PC-3 (cell line): Measurements from ENCODE around the gene WNT7B. TPM values are rescaled to one million over a fixed set of nuclear protein-coding genes. Genes with fewer than 3 reads are reported as not detected.

Experiments used
- ATAC-seq: fragments of 200-7000 bp; cut with Tn5 transposase; 2 replicates; pipeline ENCODE4 v1.9.1; 2020; ENCODE audit warnings: mild to moderate bottlenecking, moderate library complexity
- BruUV-seq: library from RNA; stranded (reverse); fragments of 400-500 nt; replicated peaks from 2 replicates; lab custom pipeline; 2021; lab: Mats Ljungman, UMichigan
- CTCF ChIA-PET: fragments of 300-600 bp; sonication (Branson Sonifier 250); formaldehyde crosslinking; loops from one replicate; lab custom pipeline; 2022; ENCODE audit warnings: antibody characterized with exemption; lab: Charles Lee
- POLR2A ChIA-PET: fragments of 300-600 bp; sonication (Branson Sonifier 250); formaldehyde crosslinking; loops from one replicate; lab custom pipeline; 2022; ENCODE audit warnings: antibody characterized with exemption; ENCODE audit not compliant: unreplicated experiment; lab: Charles Lee
- DNase-seq: peaks from one replicate; pipeline ENCODE4 v3.0.0-alpha.2; 2015
- H2AFZ ChIP-seq: fragments of 300-600 bp; sonication (generic); 2 replicates; pipeline ENCODE4 v1.6.0; 2016; ENCODE audit warnings: antibody characterized with exemption, low read length
- H3F3A ChIP-seq: fragments of 300-600 bp; sonication (generic); one replicate; pipeline ENCODE4 v1.6.0; 2017; ENCODE audit warnings: antibody characterized with exemption, low read length, control low read depth, mild to moderate bottlenecking; ENCODE audit not compliant: unreplicated experiment
- H3K27ac ChIP-seq: fragments of 300-600 bp; sonication (generic); 2 replicates; pipeline ENCODE4 v1.5.1; 2016; ENCODE audit warnings: mild to moderate bottlenecking, low read length
- H3K27me3 ChIP-seq: fragments of 300-600 bp; sonication (generic); 2 replicates; pipeline ENCODE4 v1.6.1; 2016; ENCODE audit warnings: low read length, mixed read lengths
- H3K36me3 ChIP-seq: fragments of 300-600 bp; sonication (generic); 2 replicates; pipeline ENCODE4 v1.6.1; 2016; ENCODE audit warnings: low read depth, mixed run types, low read length, mixed read lengths
- H3K4me1 ChIP-seq: fragments of 300-600 bp; sonication (generic); 2 replicates; pipeline ENCODE4 v1.5.1; 2016; ENCODE audit warnings: low read length; ENCODE audit not compliant: insufficient read depth
- H3K4me2 ChIP-seq: fragments of 300-600 bp; sonication (generic); 2 replicates; pipeline ENCODE4 v1.6.0; 2016; ENCODE audit warnings: low read length
- H3K4me3 ChIP-seq: fragments of 300-600 bp; sonication (generic); 2 replicates; pipeline ENCODE4 v1.5.1; 2016; ENCODE audit warnings: mild to moderate bottlenecking, low read length, mixed read lengths
- H3K79me2 ChIP-seq: fragments of 300-600 bp; sonication (generic); 2 replicates; pipeline ENCODE4 v1.6.1; 2017; ENCODE audit warnings: low read length, mixed read lengths
- H3K9ac ChIP-seq: fragments of 300-600 bp; sonication (generic); 2 replicates; pipeline ENCODE4 v1.6.0; 2016; ENCODE audit warnings: mild to moderate bottlenecking, low read length
- H3K9me2 ChIP-seq: fragments of 300-600 bp; sonication (generic); replicated peaks from 2 replicates; pipeline ENCODE4 v1.6.1; 2016; ENCODE audit warnings: mixed run types, low read length, mixed read lengths
- H3K9me3 ChIP-seq: fragments of 300-600 bp; sonication (generic); 2 replicates; pipeline ENCODE4 v1.6.1; 2016; ENCODE audit warnings: low read length, mixed read lengths
- H4K20me1 ChIP-seq: fragments of 300-600 bp; sonication (generic); 2 replicates; pipeline ENCODE4 v1.6.1; 2016; ENCODE audit warnings: low read length, mixed read lengths
- EZH2 ChIP-seq: fragments of 300-600 bp; sonication (generic); IDR thresholded peaks from one replicate; pipeline ENCODE4 v1.6.1; 2017; ENCODE audit warnings: antibody characterized with exemption, mild to moderate bottlenecking, low read length; ENCODE audit not compliant: unreplicated experiment
- EZH2phosphoT487 ChIP-seq: fragments of 300-600 bp; sonication (generic); IDR thresholded peaks from 2 replicates; pipeline ENCODE4 v1.6.1; 2018; ENCODE audit warnings: mild to moderate bottlenecking, antibody characterized with exemption, low read length, borderline replicate concordance
- intact Hi-C: fragments of 100-400 bp; cut with micrococcal nuclease; formaldehyde crosslinking; loops from 2 replicates; pipeline ENCODE4 v1.9.0; 2023
- total RNA-seq: library from RNA; depleted of rRNA; stranded (reverse); fragments of >200 nt; gene quantifications from 2 replicates; pipeline ENCODE4 v1.2.3, GENCODE V29; 2014
- TF ChIP-seq, protein P1 (sequence below): fragments of 300-600 bp; sonication (generic); conservative IDR thresholded peaks from 2 replicates; pipeline ENCODE4 v1.5.1; 2017; ENCODE audit warnings: antibody characterized with exemption, low read depth, mild to moderate bottlenecking, low read length

Gene WNT7B
- total RNA-seq, 1 experiment from 2014 or later = 42.0 TPM

GRCh38 chr22:45998638-45999378 lies 21.8 kb upstream of the WNT7B start:
- H3K9me2 ChIP-seq = no peaks in the 10 kb centered on the region
- no peak overlapping the region for H3K4me3 ChIP-seq
- H3K27me3 ChIP-seq = no peaks in the 10 kb centered on the region
- H3K9me3 ChIP-seq = no peaks in the 10 kb centered on the region
- no peak overlapping the region for H2AFZ ChIP-seq
- ChIA-PET CTCF (interaction anchor here (0.6 kb wide), 1 partner anchor 11 kb away, joined by 3 read pairs; no protein-coding TSS in a partner anchor), POLR2A (no interaction called here)
- H3K9ac ChIP-seq = no peak overlapping the region
- no peak overlapping the region for H3K27ac ChIP-seq
- no peaks in the 10 kb centered on the region for H3F3A ChIP-seq
- BruUV-seq = no TSS peak
- H4K20me1 ChIP-seq = no peaks in the 10 kb centered on the region
- DNase-seq (no peak), ATAC-seq (no peak)
- no peak overlapping the region for H3K4me2 ChIP-seq
- no peaks in the 10 kb centered on the region; the same call in 1 of the 2 replicates for H3K36me3 ChIP-seq
- peaks cover 24% of the 10 kb centered on the region for H3K4me1 ChIP-seq
- TF ChIP-seq EZH2 = no peak
- no peak for TF ChIP-seq EZH2phosphoT487
- TF ChIP-seq, protein P1, sequence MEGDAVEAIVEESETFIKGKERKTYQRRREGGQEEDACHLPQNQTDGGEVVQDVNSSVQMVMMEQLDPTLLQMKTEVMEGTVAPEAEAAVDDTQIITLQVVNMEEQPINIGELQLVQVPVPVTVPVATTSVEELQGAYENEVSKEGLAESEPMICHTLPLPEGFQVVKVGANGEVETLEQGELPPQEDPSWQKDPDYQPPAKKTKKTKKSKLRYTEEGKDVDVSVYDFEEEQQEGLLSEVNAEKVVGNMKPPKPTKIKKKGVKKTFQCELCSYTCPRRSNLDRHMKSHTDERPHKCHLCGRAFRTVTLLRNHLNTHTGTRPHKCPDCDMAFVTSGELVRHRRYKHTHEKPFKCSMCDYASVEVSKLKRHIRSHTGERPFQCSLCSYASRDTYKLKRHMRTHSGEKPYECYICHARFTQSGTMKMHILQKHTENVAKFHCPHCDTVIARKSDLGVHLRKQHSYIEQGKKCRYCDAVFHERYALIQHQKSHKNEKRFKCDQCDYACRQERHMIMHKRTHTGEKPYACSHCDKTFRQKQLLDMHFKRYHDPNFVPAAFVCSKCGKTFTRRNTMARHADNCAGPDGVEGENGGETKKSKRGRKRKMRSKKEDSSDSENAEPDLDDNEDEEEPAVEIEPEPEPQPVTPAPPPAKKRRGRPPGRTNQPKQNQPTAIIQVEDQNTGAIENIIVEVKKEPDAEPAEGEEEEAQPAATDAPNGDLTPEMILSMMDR = no peak
- no peaks in the 10 kb centered on the region for H3K79me2 ChIP-seq
- intact Hi-C loops = loop anchor here (10.0 kb wide), 1 partner anchor 316 kb away; no protein-coding TSS in a partner anchor

DNA sequence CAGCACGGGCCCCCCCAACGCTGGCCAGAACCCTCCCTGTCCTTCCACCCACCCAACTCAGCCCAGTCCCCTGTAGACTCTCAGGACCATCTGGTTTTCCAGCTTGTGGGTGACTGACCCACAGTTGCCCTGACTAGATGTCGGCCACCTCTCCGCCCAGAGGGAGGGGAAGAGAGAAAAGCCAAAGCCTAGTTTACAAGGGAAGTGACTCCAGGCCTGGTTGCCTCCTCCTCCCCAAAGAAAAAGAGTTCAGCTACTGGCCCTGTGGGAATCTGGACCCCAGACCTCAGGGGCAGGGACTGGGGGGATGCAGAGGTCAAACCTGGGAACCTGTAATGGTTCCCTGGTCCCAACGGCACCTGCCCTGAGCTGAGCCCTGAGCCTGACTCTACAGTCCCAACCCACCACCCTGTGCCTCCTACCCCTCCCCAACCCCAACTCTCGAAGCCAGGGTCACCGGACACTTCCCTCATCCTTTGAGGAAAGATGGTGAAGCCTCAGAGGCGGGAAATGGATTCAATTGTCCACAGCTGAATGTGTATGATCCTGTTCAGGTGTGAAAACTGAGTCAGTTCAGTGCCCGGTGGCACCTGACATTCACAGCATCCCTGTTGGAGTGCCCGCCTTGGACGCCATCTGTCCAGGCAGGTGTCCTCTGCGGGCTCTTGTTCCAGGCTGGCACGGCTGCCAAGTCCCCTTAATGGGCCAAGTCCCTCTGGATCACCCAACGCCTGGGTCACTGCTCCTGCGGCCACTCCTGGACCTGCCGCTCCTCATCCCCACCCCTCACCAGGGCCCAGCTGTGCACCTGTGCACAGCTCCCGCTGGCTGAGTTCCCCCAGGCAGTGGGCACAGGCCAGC lies 21.0 kb upstream of the WNT7B start:
- BruUV-seq = no TSS peak
- peak; percentile 34 for ATAC-seq
- TF ChIP-seq EZH2phosphoT487 = no peak
- no peak for TF ChIP-seq EZH2
- TF ChIP-seq, protein P1 = no peak
- H2AFZ ChIP-seq = peak overlapping the region; percentile 43; the same call in 1 of the 2 replicates
- H3K27me3 ChIP-seq = no peaks in the 10 kb centered on the region
- H3K9me3 ChIP-seq = no peaks in the 10 kb centered on the region
- peak; percentile 19 for DNase-seq
- no peaks in the 10 kb centered on the region; the same call in 1 of the 2 replicates for H3K36me3 ChIP-seq
- POLR2A ChIA-PET = no interaction called here
- peaks cover 22% of the 10 kb centered on the region for H3K4me1 ChIP-seq
- H3K27ac ChIP-seq = no peak overlapping the region
- no peaks in the 10 kb centered on the region for H4K20me1 ChIP-seq
- intact Hi-C loops = loop anchor here (10.0 kb wide), 1 partner anchor 317 kb away; no protein-coding TSS in a partner anchor
- CTCF ChIA-PET = interaction anchor here (1.3 kb wide), 1 partner anchor 9 kb away, joined by 5 read pairs; no protein-coding TSS in a partner anchor
- no peaks in the 10 kb centered on the region for H3K9me2 ChIP-seq
- peak overlapping the region; percentile 53 for H3K4me2 ChIP-seq
- H3K4me3 ChIP-seq = no peak overlapping the region
- H3K79me2 ChIP-seq = no peaks in the 10 kb centered on the region
- H3F3A ChIP-seq = no peaks in the 10 kb centered on the region
- H3K9ac ChIP-seq = no peak overlapping the region
